ENCODE results near the gene GLT6D1. TPM values are rescaled to one million over a fixed set of nuclear protein-coding genes. Genes with fewer than 3 reads are reported as not detected.

Gene GLT6D1
- total RNA-seq, 1 donor from 2014 or later, result not detected

DNA sequence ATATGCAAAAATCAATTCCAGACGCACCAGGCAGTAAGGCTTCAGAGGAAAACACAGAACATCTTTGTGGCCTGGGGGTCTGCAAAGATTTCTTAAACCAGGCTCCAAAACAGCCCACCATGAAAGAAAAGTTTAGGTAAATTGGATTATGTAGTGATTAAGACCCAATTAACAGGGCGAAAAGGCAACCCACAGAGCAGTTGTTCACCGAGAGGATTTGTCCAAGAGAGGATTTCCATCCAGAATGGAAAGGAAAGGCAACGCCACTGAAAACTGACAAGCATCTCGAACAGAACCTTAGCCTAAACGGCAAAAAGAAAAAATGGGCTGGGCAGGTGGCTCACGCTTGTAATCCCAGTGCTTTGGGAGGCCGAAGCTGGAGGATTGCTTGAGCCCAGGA lies 37.4 kb downstream of the GLT6D1 start:
- no peak overlapping the region for H3K27ac ChIP-seq (ENCODE audit: low read depth, low read length)
- no peak overlapping the region for H3K4me3 ChIP-seq (ENCODE audit: insufficient read depth, low read depth, low read length)
- Mint-ChIP-seq H3K4me3 (ENCODE audit: unreplicated experiment) (no peak overlapping the region), H3K27ac (ENCODE audit: unreplicated experiment) (no peak overlapping the region), H3K4me1 (ENCODE audit: low read depth, unreplicated experiment) (no peaks in the 10 kb centered on the region), H3K27me3 (ENCODE audit: low read depth, unreplicated experiment) (peaks cover 16% of the 10 kb centered on the region), H3K36me3 (ENCODE audit: low read depth, unreplicated experiment) (no peaks in the 10 kb centered on the region), H3K9me3 (ENCODE audit: unreplicated experiment) (peaks cover 1% of the 10 kb centered on the region)
- no peak overlapping the region for H3K9ac ChIP-seq (ENCODE audit: low read length)
- no peaks in the 10 kb centered on the region for H4K20me1 ChIP-seq (ENCODE audit: insufficient read depth, low read length)
- no peaks in the 10 kb centered on the region for H3K79me2 ChIP-seq (ENCODE audit: insufficient read depth, low read length)
- no peaks in the 10 kb centered on the region for H3K36me3 ChIP-seq (ENCODE audit: insufficient read depth, low read length)
- no peaks in the 10 kb centered on the region for H3K4me1 ChIP-seq (ENCODE audit: insufficient read depth, low read length)
- H2AFZ ChIP-seq (ENCODE audit: low read depth, low read length), result no peak overlapping the region
- no peak for TF ChIP-seq CTCF (IDR thresholded peaks at IDR 0.05; ENCODE audit: insufficient read depth, low read depth, low read length)
- no peak for TF ChIP-seq EZH2 (IDR thresholded peaks at IDR 0.05; ENCODE audit: insufficient read depth, low read length)
- DNase-seq (ENCODE audit: low read depth) (no peak), FAIRE-seq (no peak)
- H3K27me3 ChIP-seq (ENCODE audit: insufficient read depth, low read length), result no peaks in the 10 kb centered on the region
- no peaks in the 10 kb centered on the region for H3K9me3 ChIP-seq (ENCODE audit: insufficient read depth, low read depth, low read length)
- H3K4me2 ChIP-seq (ENCODE audit: low read length), result no peak overlapping the region

DNA sequence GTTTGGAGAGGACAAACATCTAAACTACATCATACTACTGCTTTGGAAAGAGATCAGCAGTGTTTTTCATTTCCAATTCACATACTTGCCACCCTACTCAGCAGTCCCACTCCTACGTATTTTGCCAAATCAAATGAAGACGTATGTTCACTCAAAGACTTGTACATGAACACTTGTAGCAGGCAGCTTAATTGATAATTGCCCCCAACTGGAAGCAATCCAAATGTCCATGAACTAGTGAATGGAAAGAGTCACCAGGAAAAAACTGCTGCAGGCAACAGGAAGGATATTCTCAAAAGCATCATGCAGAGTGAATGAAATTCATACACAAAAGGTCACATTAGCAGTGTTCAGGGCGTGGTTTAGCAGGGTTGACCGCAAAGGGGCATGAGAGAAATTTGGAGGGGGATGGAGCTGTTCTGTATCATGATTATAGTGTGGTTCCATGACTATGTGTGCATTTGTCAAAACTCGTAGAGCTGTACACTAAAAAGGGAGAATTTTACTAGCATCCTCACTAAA lies 39.0 kb downstream of the GLT6D1 start:
- no peaks in the 10 kb centered on the region for H3K79me2 ChIP-seq (ENCODE audit: insufficient read depth, low read length)
- no peaks in the 10 kb centered on the region for H4K20me1 ChIP-seq (ENCODE audit: insufficient read depth, low read length)
- H3K4me2 ChIP-seq (ENCODE audit: low read length), result no peak overlapping the region
- no peaks in the 10 kb centered on the region for H3K9me3 ChIP-seq (ENCODE audit: insufficient read depth, low read depth, low read length)
- Mint-ChIP-seq H3K9me3 (ENCODE audit: unreplicated experiment) (peaks cover 8% of the 10 kb centered on the region), H3K36me3 (ENCODE audit: low read depth, unreplicated experiment) (no peaks in the 10 kb centered on the region), H3K4me3 (ENCODE audit: unreplicated experiment) (no peak overlapping the region), H3K4me1 (ENCODE audit: low read depth, unreplicated experiment) (no peaks in the 10 kb centered on the region), H3K27me3 (ENCODE audit: low read depth, unreplicated experiment) (peaks cover 22% of the 10 kb centered on the region), H3K27ac (ENCODE audit: unreplicated experiment) (no peak overlapping the region)
- TF ChIP-seq EZH2 (IDR thresholded peaks at IDR 0.05; ENCODE audit: insufficient read depth, low read length) (no peak), CTCF (IDR thresholded peaks at IDR 0.05; ENCODE audit: insufficient read depth, low read depth, low read length) (no peak)
- H2AFZ ChIP-seq (ENCODE audit: low read depth, low read length), result no peak overlapping the region
- no peak overlapping the region for H3K9ac ChIP-seq (ENCODE audit: low read length)
- FAIRE-seq (no peak), DNase-seq (ENCODE audit: low read depth) (no peak)
- no peaks in the 10 kb centered on the region for H3K4me1 ChIP-seq (ENCODE audit: insufficient read depth, low read length)
- no peaks in the 10 kb centered on the region for H3K36me3 ChIP-seq (ENCODE audit: insufficient read depth, low read length)
- peaks cover 4% of the 10 kb centered on the region for H3K27me3 ChIP-seq (ENCODE audit: insufficient read depth, low read length)
- H3K4me3 ChIP-seq (ENCODE audit: insufficient read depth, low read depth, low read length), result no peak overlapping the region
- H3K27ac ChIP-seq (ENCODE audit: low read depth, low read length), result no peak overlapping the region

GRCh38 chr9:135596211-135596610 lies 43.1 kb downstream of the GLT6D1 start:
- Mint-ChIP-seq H3K36me3 (ENCODE audit: low read depth, unreplicated experiment) (no peaks in the 10 kb centered on the region), H3K27ac (ENCODE audit: unreplicated experiment) (no peak overlapping the region), H3K27me3 (ENCODE audit: low read depth, unreplicated experiment) (peaks cover 32% of the 10 kb centered on the region), H3K4me1 (ENCODE audit: low read depth, unreplicated experiment) (no peaks in the 10 kb centered on the region), H3K9me3 (ENCODE audit: unreplicated experiment) (peaks cover 8% of the 10 kb centered on the region), H3K4me3 (ENCODE audit: unreplicated experiment) (no peak overlapping the region)
- no peaks in the 10 kb centered on the region for H3K4me1 ChIP-seq (ENCODE audit: insufficient read depth, low read length)
- H3K9me3 ChIP-seq (ENCODE audit: insufficient read depth, low read depth, low read length), result no peaks in the 10 kb centered on the region
- FAIRE-seq (no peak), DNase-seq (ENCODE audit: low read depth) (no peak)
- H3K9ac ChIP-seq (ENCODE audit: low read length), result no peak overlapping the region
- TF ChIP-seq CTCF (IDR thresholded peaks at IDR 0.05; ENCODE audit: insufficient read depth, low read depth, low read length) (no peak), EZH2 (IDR thresholded peaks at IDR 0.05; ENCODE audit: insufficient read depth, low read length) (no peak)
- H3K4me3 ChIP-seq (ENCODE audit: insufficient read depth, low read depth, low read length), result no peak overlapping the region
- H4K20me1 ChIP-seq (ENCODE audit: insufficient read depth, low read length), result no peaks in the 10 kb centered on the region
- H3K4me2 ChIP-seq (ENCODE audit: low read length), result no peak overlapping the region
- no peak overlapping the region for H2AFZ ChIP-seq (ENCODE audit: low read depth, low read length)
- H3K79me2 ChIP-seq (ENCODE audit: insufficient read depth, low read length), result no peaks in the 10 kb centered on the region
- no peak overlapping the region for H3K27ac ChIP-seq (ENCODE audit: low read depth, low read length)
- peaks cover 4% of the 10 kb centered on the region for H3K27me3 ChIP-seq (ENCODE audit: insufficient read depth, low read length)
- no peaks in the 10 kb centered on the region for H3K36me3 ChIP-seq (ENCODE audit: insufficient read depth, low read length)

Measured in astrocyte (in vitro differentiated cells and primary cell).